ENCODE data around the gene MSL1. TPM values are rescaled to one million over a fixed set of nuclear protein-coding genes. Genes with fewer than 3 reads are reported as not detected.

MSL1 gene
- total RNA-seq, 3 donors from 2014 or later (not counting 1 experiment from before 2014, with no cell fraction given) = 99.0 to 124 (median 110) TPM

- intact Hi-C loops (cut with micrococcal nuclease) = no loop called here
- Histone ChIP-seq H3K36me3 (ENCODE audit: control insufficient read depth, insufficient read depth, low read length) (peaks cover 26% of the 10 kb centered on the region), H3K4me1 (ENCODE audit: control insufficient read depth, insufficient read depth, low read length) (peaks cover 61% of the 10 kb centered on the region), H3K27me3 (ENCODE audit: control insufficient read depth, insufficient read depth, low read length) (no peaks in the 10 kb centered on the region), H3K9me3 (ENCODE audit: control insufficient read depth, insufficient read depth, low read length) (no peaks in the 10 kb centered on the region), H3K4me3 (ENCODE audit: low read length) (no peak overlapping the region), H3K27ac (ENCODE audit: low read length) (peak overlapping the region; percentile 90)
- ATAC-seq = no peak
- Mint-ChIP-seq H3K36me3 (no peaks in the 10 kb centered on the region), H3K9me3 (no peaks in the 10 kb centered on the region), H3K27ac (peak overlapping the region; percentile 94 to 96), H3K4me3 (peak overlapping the region; percentile 88), H3K4me1 (peaks cover 50 to 67% of the 10 kb centered on the region in 2 donors), H3K27me3 (ENCODE audit: low read depth in 2 of 2) (no peaks in the 10 kb centered on the region)
- WGBS (ENCODE audit: insufficient coverage) = 62% methylated on average over 17 of the region's 17 CpGs
- peak in 1 of 2 donors; percentile 41 for DNase-seq
- no peak for TF ChIP-seq CTCF (IDR thresholded peaks at IDR 0.05)
Observed at GRCh38 chr17:40095351-40095943, 26.3 kb upstream of the MSL1 start.

- H3K4me1 ChIP-seq (ENCODE audit: control insufficient read depth, insufficient read depth, low read length) = peaks cover 68% of the 10 kb centered on the region
- Mint-ChIP-seq H3K27me3 (ENCODE audit: low read depth in 2 of 2) (no peaks in the 10 kb centered on the region), H3K27ac (peak overlapping the region; percentile 94 to 96), H3K9me3 (no peaks in the 10 kb centered on the region), H3K36me3 (no peaks in the 10 kb centered on the region), H3K4me3 (peak overlapping the region; percentile 88), H3K4me1 (peaks cover 56 to 74% of the 10 kb centered on the region in 2 donors)
- 21% methylated on average over 20 of the region's 23 CpGs for WGBS (ENCODE audit: insufficient coverage)
- H3K27me3 ChIP-seq (ENCODE audit: control insufficient read depth, insufficient read depth, low read length) = no peaks in the 10 kb centered on the region
- peak overlapping the region; percentile 20 for H3K4me3 ChIP-seq (ENCODE audit: low read length)
- H3K9me3 ChIP-seq (ENCODE audit: control insufficient read depth, insufficient read depth, low read length) = no peaks in the 10 kb centered on the region
- H3K27ac ChIP-seq (ENCODE audit: low read length) = peak overlapping the region; percentile 90
- H3K36me3 ChIP-seq (ENCODE audit: control insufficient read depth, insufficient read depth, low read length) = peaks cover 26% of the 10 kb centered on the region
- intact Hi-C loops (cut with micrococcal nuclease) = loop anchor here (1.0 kb wide), 4 partner anchors 12 to 123 kb away; partner anchors contain the start of genes CASC3 and WIPF2
- TF ChIP-seq CTCF (IDR thresholded peaks at IDR 0.05) = no peak
- ATAC-seq (peak; percentile 65 to 85 (median 77)), DNase-seq (peak; percentile 72 to 97)
Observed at GRCh38 chr17:40095944-40096791, 25.6 kb upstream of the MSL1 start.

GRCh38 chr17:40097087-40097486 is 24.7 kb upstream of the MSL1 start:
- Mint-ChIP-seq H3K27ac (peak overlapping the region; percentile 94 to 96), H3K9me3 (no peaks in the 10 kb centered on the region), H3K4me1 (peaks cover 59 to 74% of the 10 kb centered on the region in 2 donors), H3K36me3 (no peaks in the 10 kb centered on the region), H3K27me3 (ENCODE audit: low read depth in 2 of 2) (no peaks in the 10 kb centered on the region), H3K4me3 (peak overlapping the region; percentile 88)
- H3K4me3 ChIP-seq (ENCODE audit: low read length) = no peak overlapping the region
- peaks cover 74% of the 10 kb centered on the region for H3K4me1 ChIP-seq (ENCODE audit: control insufficient read depth, insufficient read depth, low read length)
- H3K27ac ChIP-seq (ENCODE audit: low read length) = peak overlapping the region; percentile 90
- TF ChIP-seq CTCF (IDR thresholded peaks at IDR 0.05) = no peak
- DNase-seq (no peak), ATAC-seq (no peak)
- H3K9me3 ChIP-seq (ENCODE audit: control insufficient read depth, insufficient read depth, low read length) = no peaks in the 10 kb centered on the region
- H3K36me3 ChIP-seq (ENCODE audit: control insufficient read depth, insufficient read depth, low read length) = peaks cover 22% of the 10 kb centered on the region
- WGBS (ENCODE audit: insufficient coverage) = 97% methylated on average over 10 of the region's 10 CpGs
- intact Hi-C loops (cut with micrococcal nuclease) = no loop called here
- no peaks in the 10 kb centered on the region for H3K27me3 ChIP-seq (ENCODE audit: control insufficient read depth, insufficient read depth, low read length)
